NCI-H146 treated with DMSO at 0.1 percent for 48 hours (cell line): ENCODE results near the gene UNC79.

Source experiments
- DNase-seq: peaks from one replicate; lab custom pipeline; 2025; ENCODE audit not compliant: unreplicated experiment; lab: John Stamatoyannopoulos, UW

UNC79 gene

GRCh38 chr14:93544212-93544611 lies 113.5 kb downstream of the UNC79 start:
- no peak for DNase-seq

- no peak for DNase-seq
These were observed 115.9 kb downstream of the UNC79 start for GRCh38 chr14:93546642-93547041.

GRCh38 chr14:93548102-93548843 lies 117.5 kb downstream of the UNC79 start:
- no peak for DNase-seq

GRCh38 chr14:93549595-93549994 lies 118.9 kb downstream of the UNC79 start:
- DNase-seq = no peak

- DNase-seq = no peak
These were observed 134.2 kb downstream of the UNC79 start for GRCh38 chr14:93564918-93565317.

GRCh38 chr14:93566065-93566693 lies 135.4 kb downstream of the UNC79 start:
- no peak for DNase-seq

- no peak for DNase-seq
These were observed 140.5 kb downstream of the UNC79 start for GRCh38 chr14:93571275-93571674.

- no peak for DNase-seq
These were observed 148.4 kb downstream of the UNC79 start for GRCh38 chr14:93579178-93579577.

- no peak for DNase-seq
These were observed 151.8 kb downstream of the UNC79 start for GRCh38 chr14:93582516-93582915.

GRCh38 chr14:93587330-93587729 lies 156.6 kb downstream of the UNC79 start:
- DNase-seq = no peak

- DNase-seq = no peak
These were observed 160.8 kb downstream of the UNC79 start for GRCh38 chr14:93591506-93591905.

GRCh38 chr14:93592786-93593185 lies 162.0 kb downstream of the UNC79 start:
- DNase-seq = no peak

GRCh38 chr14:93606091-93606490 lies 175.4 kb downstream of the UNC79 start:
- no peak for DNase-seq

GRCh38 chr14:93619176-93619793 lies 188.5 kb downstream of the UNC79 start:
- no peak for DNase-seq

GRCh38 chr14:93628048-93628447 lies 197.3 kb downstream of the UNC79 start:
- DNase-seq = no peak

- no peak for DNase-seq
These were observed 198.9 kb downstream of the UNC79 start for GRCh38 chr14:93629643-93630042.

GRCh38 chr14:93638790-93639189 lies 208.1 kb downstream of the UNC79 start:
- DNase-seq = no peak

GRCh38 chr14:93643127-93643526 lies 212.4 kb downstream of the UNC79 start:
- no peak for DNase-seq

- no peak for DNase-seq
These were observed 212.9 kb downstream of the UNC79 start for GRCh38 chr14:93643676-93644075.

GRCh38 chr14:93645200-93645599 lies 214.5 kb downstream of the UNC79 start:
- no peak for DNase-seq

GRCh38 chr14:93648440-93649168 lies 217.9 kb downstream of the UNC79 start:
- DNase-seq = no peak

- no peak for DNase-seq
These were observed 223.9 kb downstream of the UNC79 start for GRCh38 chr14:93654599-93654998.
